ENCODE measurements around the gene RPS25. TPM values are rescaled to one million over a fixed set of nuclear protein-coding genes. Genes with fewer than 3 reads are reported as not detected.
"Not testable (repeated sequence)": the region's sequence is repeated elsewhere in the genome, so short reads cannot be mapped to it uniquely, and the experiment has no call there.

The RPS25 gene
- total and polyA plus RNA-seq, 4 donors: 483 to 2,643 (median 958) TPM

GRCh38 chr11:118997627-118998387 lies 20.3 kb downstream of the RPS25 start, which contains the start of gene CENATAC:
TSS of gene CENATAC (plus strand) at chr11:118998138. CDS start at chr11:118998198, 60 bp downstream.
- ATAC-seq (ENCODE audit: insufficient read depth, low FRiP score): peak; percentile 97

DNA sequence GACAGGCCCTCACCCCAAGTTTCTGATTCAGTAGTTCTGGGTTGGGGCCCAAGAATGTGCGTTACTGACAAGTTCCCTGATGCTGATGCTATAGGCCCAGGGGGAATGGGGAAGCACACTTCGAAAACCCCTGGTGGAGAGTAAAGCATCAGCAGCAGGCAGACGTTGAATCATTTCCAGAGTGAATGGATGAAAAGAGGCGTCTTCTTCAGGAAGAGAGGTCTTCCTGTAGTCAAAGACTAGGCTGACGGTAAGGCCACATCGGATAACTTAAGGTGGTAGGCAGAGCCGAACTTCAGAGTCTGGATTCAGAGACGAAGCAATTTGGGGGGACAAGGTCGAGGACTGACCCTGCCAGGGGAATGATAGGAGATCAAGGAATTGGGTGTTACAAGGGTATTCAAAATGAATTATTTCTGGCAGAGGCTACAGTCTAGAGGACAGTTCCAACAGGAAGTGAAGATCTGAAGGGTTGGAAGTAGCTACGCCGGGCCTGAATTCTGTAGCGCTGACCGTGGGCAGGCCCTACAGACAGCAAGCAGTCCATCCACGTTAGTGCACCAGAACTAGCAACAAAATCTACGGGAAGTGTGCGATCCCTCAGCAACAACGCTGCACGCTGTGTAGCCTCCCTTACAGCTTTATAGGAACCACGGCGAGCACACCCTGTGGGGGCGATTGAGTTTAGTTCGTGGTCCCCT lies 21.1 kb downstream of the RPS25 start:
- H3K27me3 ChIP-seq (ENCODE audit: control insufficient read depth in 3 of 3, insufficient read depth in 3 of 3, low read length in 2 of 3): no peaks in the 10 kb centered on the region
- DNase-seq: peak; percentile 16 to 51 (median 42)
- peak overlapping the region; percentile 94 for H3K4me3 ChIP-seq
- H3K36me3 ChIP-seq (ENCODE audit: control insufficient read depth in 4 of 4, insufficient read depth in 4 of 4, low read length in 4 of 4): peaks cover 5 to 11% (median 7%) of the 10 kb centered on the region in 4 donors
- H3K27ac ChIP-seq (ENCODE audit: low read depth in 1 of 2, low read length in 1 of 2): peak overlapping the region in 1 of 2 donors; percentile 62
- H3K9me3 ChIP-seq (ENCODE audit: control insufficient read depth in 4 of 4, insufficient read depth in 3 of 4, low read length in 3 of 4): no peaks in the 10 kb centered on the region
- TF ChIP-seq CTCF (IDR thresholded peaks at IDR 0.05; ENCODE audit: control extremely low read depth, extremely low read depth): no peak
- peak overlapping the region in 1 of 2 donors; percentile 17 for H3K9ac ChIP-seq (ENCODE audit: insufficient read depth in 1 of 2, low read length in 2 of 2)
- peaks cover 0 to 20% (median 5%) of the 10 kb centered on the region in 5 donors for H3K4me1 ChIP-seq (ENCODE audit: control insufficient read depth in 5 of 5, insufficient read depth in 5 of 5, low read length in 5 of 5)
- WGBS, 2 donors: 10 to 14% methylated on average over 22 of the region's 22 CpGs
- ATAC-seq (ENCODE audit: insufficient read depth, low FRiP score): no peak

More at GRCh38 chr11:118997627-118998387, 20.3 kb downstream of the RPS25 start, which contains the start of gene CENATAC:
- TF ChIP-seq CTCF (IDR thresholded peaks at IDR 0.05; ENCODE audit: control extremely low read depth, extremely low read depth): no peak
- Histone ChIP-seq H3K9ac (ENCODE audit: insufficient read depth in 1 of 2, low read length in 2 of 2) (peak within 1 kb of the TSS; percentile 16 to 46), H3K4me3 (peak within 1 kb of the TSS; percentile 94), H3K4me1 (ENCODE audit: control insufficient read depth in 5 of 5, insufficient read depth in 5 of 5, low read length in 5 of 5) (peaks cover 0 to 20% (median 5%) of the 10 kb centered on the region in 5 donors), H3K27me3 (ENCODE audit: control insufficient read depth in 3 of 3, insufficient read depth in 3 of 3, low read length in 2 of 3) (no peaks in the 10 kb centered on the region), H3K9me3 (ENCODE audit: control insufficient read depth in 4 of 4, insufficient read depth in 3 of 4, low read length in 3 of 4) (no peaks in the 10 kb centered on the region), H3K27ac (ENCODE audit: low read depth in 1 of 2, low read length in 1 of 2) (peak within 1 kb of the TSS; percentile 69 to 95), H3K36me3 (ENCODE audit: control insufficient read depth in 4 of 4, insufficient read depth in 4 of 4, low read length in 4 of 4) (peaks cover 5 to 11% (median 10%) of the 10 kb centered on the region in 4 donors)
- DNase-seq: peak; percentile 93 to 95 (median 94)
- 0 to 1% methylated on average over 54 of the region's 54 CpGs for WGBS, 2 donors

DNA sequence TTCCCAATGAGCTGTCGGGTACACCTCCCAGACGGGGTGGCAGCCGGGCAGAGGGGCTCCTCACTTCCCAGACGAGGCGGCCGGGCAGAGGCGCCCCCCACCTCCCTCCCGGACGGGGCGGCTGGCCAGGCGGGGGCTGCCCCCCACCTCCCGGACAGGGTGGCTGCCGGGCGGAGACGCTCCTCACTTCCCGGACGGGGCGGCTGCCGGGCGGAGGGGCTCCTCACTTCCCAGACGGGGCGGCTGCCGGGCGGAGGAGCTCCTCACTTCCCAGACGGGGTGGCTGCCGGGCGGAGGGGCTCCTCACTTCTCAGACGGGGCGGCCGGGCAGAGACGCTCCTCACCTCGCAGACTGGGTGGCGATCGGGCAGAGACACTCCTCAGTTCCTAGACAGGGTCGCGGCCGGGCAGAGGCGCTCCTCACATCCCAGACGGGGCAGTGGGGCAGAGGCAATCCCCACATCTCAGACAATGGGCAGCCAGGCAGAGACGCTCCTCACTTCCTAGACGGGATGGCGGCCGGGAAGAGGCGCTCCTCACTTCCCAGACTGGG lies 26.6 kb downstream of the RPS25 start:
- not testable (repeated sequence) for DNase-seq; H3K4me1 ChIP-seq (ENCODE audit: control insufficient read depth in 5 of 5, insufficient read depth in 5 of 5, low read length in 5 of 5); ATAC-seq (ENCODE audit: insufficient read depth, low FRiP score); H3K27ac ChIP-seq (ENCODE audit: low read depth in 1 of 2, low read length in 1 of 2); H3K9ac ChIP-seq (ENCODE audit: insufficient read depth in 1 of 2, low read length in 2 of 2); H3K9me3 ChIP-seq (ENCODE audit: control insufficient read depth in 4 of 4, insufficient read depth in 3 of 4, low read length in 3 of 4); H3K36me3 ChIP-seq (ENCODE audit: control insufficient read depth in 4 of 4, insufficient read depth in 4 of 4, low read length in 4 of 4); H3K4me3 ChIP-seq; H3K27me3 ChIP-seq (ENCODE audit: control insufficient read depth in 3 of 3, insufficient read depth in 3 of 3, low read length in 2 of 3)
- 97 to 98% methylated on average over 37 to 44 of the region's 44 CpGs for WGBS, 2 donors

- Histone ChIP-seq H3K4me3 (no peak overlapping the region), H3K9me3 (ENCODE audit: control insufficient read depth in 4 of 4, insufficient read depth in 3 of 4, low read length in 3 of 4) (no peaks in the 10 kb centered on the region), H3K27ac (ENCODE audit: low read depth in 1 of 2, low read length in 1 of 2) (no peak overlapping the region), H3K4me1 (ENCODE audit: control insufficient read depth in 5 of 5, insufficient read depth in 5 of 5, low read length in 5 of 5) (no peaks in the 10 kb centered on the region), H3K36me3 (ENCODE audit: control insufficient read depth in 4 of 4, insufficient read depth in 4 of 4, low read length in 4 of 4) (no peaks in the 10 kb centered on the region), H3K9ac (ENCODE audit: insufficient read depth in 1 of 2, low read length in 2 of 2) (no peak overlapping the region), H3K27me3 (ENCODE audit: control insufficient read depth in 3 of 3, insufficient read depth in 3 of 3, low read length in 2 of 3) (no peaks in the 10 kb centered on the region)
- WGBS, 2 donors: 83 to 88% methylated on average over 5 of the region's 5 CpGs
- no peak for ATAC-seq (ENCODE audit: insufficient read depth, low FRiP score)
- no peak for DNase-seq
- TF ChIP-seq CTCF (IDR thresholded peaks at IDR 0.05; ENCODE audit: control extremely low read depth, extremely low read depth): no peak
Observed at GRCh38 chr11:118988280-118988679, 29.9 kb downstream of the RPS25 start.
